ENCODE results near the gene TM9SF2.

The TM9SF2 gene

DNA sequence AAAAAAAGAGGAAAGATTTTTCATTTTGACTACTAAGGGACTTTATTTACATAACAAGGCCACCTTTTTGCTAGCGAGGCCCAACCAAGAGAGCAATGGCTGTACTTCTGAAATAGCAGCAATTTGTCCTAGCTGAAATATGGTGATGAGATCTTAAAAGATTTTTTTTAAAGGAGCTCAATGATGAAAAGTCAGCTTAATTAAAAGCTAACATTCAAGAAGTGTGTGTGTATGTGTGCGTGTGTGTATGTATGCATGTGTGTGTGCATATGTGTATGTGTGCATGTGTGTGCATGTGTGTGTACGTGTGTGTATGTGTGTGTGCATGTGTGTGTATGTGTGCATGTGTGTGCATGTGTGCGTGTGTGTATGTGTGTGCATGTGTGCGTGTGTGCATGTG, 24.6 kb upstream of the TM9SF2 start:
- no peak for TF ChIP-seq GATA3 (IDR thresholded peaks at IDR 0.05; ENCODE audit: low read depth, low read length)
- no peak for TF ChIP-seq GATA2 (IDR thresholded peaks at IDR 0.05; ENCODE audit: low read depth, low read length)

DNA sequence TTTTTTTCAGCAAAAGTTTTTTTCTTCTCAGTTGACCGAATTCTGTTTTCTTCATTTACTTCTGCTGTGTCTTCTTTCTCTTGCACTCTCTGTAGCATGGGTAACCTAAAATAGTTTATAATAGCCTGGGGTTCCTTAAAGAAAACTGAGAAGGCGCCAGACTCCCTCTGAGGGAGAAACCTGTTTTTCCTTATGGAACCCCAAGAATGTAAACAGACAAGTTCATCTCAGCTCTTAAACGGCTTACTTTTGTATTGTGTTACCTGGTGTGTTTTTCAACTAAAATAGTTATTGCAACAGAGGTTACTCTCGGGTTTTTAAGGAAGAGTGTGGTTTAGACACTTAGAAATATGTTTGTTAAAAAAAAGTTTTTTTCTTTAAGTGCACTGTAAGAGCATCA, 23.8 kb upstream of the TM9SF2 start:
- TF ChIP-seq GATA2 (IDR thresholded peaks at IDR 0.05; ENCODE audit: low read depth, low read length): no peak
- TF ChIP-seq GATA3 (IDR thresholded peaks at IDR 0.05; ENCODE audit: low read depth, low read length): no peak

DNA sequence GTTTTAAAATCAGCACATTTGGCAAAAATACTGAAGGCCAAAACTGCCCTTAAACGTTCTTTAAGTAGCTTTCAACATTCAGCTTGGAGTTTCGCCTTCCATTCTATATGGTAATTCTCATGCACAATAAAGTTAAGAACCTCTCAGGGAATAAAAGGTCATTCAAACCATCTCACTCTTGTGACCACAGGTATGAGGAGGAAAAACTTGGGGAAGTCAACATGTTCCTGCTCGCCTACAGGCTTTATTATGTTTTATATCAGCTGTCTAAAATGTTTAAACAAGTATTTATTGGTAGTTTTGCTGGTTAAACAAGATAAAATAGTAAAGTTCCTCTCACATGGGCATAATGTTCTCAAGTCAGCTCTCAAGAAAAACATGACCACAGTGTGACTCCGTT, 19.9 kb upstream of the TM9SF2 start:
- no peak for TF ChIP-seq GATA3 (IDR thresholded peaks at IDR 0.05; ENCODE audit: low read depth, low read length)
- TF ChIP-seq GATA2 (IDR thresholded peaks at IDR 0.05; ENCODE audit: low read depth, low read length): no peak

DNA sequence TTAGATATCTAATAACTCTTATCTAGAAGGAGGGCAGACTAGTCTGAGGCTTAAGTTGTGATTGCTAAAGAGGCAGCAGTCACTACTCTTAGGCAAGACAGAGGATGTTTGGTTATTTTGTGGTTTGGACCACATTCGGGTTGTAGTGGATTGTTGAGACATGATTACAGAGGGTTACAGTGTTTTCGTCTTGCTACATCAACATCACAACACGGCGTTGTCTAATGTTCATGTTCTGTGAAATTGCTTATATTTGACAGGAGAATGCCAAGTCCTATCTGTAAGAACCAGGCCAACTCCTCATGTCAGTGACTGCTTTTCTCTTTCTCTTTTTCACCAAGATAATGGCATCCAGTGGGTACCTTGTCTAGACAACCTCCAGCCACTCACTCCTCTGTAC, 16.8 kb upstream of the TM9SF2 start:
- TF ChIP-seq GATA2 (IDR thresholded peaks at IDR 0.05; ENCODE audit: low read depth, low read length): no peak
- no peak for TF ChIP-seq GATA3 (IDR thresholded peaks at IDR 0.05; ENCODE audit: low read depth, low read length)

DNA sequence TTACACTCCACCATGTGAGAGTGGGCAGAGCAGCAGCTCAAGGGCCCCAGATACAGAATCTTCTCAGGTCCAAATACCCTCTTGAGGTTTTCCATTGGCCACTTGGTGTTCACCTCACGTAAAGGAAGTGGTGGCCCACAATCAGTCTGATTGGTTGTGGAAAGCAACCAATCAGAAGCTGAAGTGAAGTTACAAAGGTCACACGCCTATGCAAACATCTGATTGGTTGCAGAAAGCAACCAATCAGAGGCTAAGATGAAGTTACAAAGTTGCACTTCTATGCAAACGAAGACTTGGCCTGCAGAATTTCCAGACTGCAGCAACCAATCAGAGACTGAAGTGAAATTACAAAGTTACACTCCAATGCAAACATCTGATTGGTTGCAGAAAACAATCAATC, 14.3 kb upstream of the TM9SF2 start:
- TF ChIP-seq GATA2 (IDR thresholded peaks at IDR 0.05; ENCODE audit: low read depth, low read length): no peak
- TF ChIP-seq GATA3 (IDR thresholded peaks at IDR 0.05; ENCODE audit: low read depth, low read length): no peak

DNA sequence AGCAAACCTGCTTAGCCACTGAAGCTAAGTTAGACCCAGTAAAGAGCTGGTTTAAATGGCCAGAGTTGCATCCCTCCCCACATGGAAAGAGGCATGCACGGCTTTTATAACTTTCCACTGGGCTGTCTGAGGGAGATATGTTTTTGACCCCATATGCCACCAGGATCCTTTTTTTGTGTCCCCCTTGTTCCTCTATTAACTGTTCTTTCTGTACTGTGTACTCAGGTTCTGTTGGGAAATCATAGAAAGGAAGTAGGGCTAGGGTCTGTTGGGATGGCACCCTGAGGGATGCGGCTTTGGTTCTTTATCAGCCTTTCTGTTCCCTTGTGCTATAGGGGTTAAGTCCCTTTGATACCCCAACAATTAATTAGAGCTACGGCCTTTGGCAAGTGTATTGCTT, 12.2 kb upstream of the TM9SF2 start:
- no peak for TF ChIP-seq GATA3 (IDR thresholded peaks at IDR 0.05; ENCODE audit: low read depth, low read length)
- no peak for TF ChIP-seq GATA2 (IDR thresholded peaks at IDR 0.05; ENCODE audit: low read depth, low read length)

DNA sequence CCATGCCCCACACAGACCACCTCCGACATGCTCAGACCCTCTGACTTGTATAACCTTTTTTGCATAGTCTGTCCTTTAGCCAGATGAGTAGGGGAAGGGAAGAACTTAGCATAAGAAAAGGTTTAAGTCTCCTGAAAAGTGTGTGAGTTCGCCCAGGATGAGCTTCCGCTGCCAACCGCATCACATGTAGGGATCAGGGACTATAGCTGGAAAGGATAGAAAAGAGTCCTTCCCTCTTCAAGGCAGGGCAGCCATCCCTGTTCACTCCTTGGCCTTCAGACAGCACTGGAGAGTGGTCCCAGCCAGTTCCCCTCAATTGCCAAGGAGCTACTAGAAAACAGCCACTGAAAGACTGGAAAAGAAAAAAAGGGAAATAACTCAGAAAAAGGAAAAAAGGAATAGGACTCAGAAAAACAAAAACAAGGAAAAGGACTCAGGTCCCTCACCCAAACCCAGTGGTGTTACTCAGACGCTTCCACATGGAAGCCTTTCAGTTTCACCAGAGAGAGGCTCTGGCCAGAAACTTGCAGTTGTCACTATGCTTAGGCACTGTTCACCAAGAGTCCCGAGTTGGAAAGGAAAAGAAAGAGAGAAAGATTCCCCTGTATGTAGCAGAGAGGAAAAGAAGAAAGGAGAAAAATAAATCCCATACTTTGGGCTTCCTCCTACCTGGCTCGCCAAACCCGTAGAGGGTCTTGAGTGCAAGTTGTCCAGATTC, 5.6 kb upstream of the TM9SF2 start:
- TF ChIP-seq GATA3 (IDR thresholded peaks at IDR 0.05; ENCODE audit: low read depth, low read length) (no peak), GATA2 (IDR thresholded peaks at IDR 0.05; ENCODE audit: low read depth, low read length) (no peak)

DNA sequence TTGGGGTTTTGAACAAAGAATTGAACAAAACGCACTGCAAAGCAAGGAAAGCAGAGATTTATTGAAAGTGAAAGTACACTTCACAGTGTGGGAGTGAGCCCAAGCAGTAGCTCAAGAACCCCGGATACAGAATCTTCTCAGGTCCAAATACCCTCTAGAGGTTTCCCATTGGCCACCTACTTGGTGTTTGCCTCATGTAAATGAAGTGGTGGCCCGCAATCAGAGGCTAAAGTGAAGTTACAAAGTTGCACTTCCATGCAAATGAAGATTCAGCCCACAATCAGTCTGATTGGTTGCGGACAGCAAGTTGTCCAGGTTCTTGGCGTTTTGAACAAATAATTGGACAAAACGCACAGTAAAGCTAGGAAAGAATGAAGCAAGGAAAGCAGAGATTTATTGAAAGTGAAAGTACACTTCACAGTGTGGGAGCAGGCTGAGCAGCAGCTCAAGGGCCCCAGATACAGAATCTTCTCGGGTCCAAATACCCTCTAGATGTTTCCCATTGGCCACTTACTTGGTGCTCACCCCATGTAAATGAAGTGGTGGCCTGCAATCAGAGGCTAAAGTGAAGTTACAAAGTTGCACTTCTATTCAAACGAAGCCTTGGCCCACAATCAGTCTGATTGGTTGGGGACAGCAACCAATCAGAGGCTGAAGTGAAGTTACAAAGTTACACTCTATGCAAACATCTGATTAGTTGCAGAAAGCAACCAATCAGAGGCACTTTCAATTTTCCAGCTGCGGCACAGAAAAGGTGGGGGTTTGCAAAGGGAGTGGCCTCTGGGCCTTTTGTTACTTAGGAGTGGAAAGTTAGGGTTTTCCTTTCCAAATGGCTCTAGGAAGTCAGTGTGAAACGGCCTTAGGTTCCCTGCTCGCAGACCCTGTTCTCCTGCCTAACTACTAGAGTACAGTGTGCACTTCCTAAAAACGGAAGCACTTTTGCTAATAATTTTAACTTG, 4.8 kb upstream of the TM9SF2 start:
- TF ChIP-seq GATA3 (IDR thresholded peaks at IDR 0.05; ENCODE audit: low read depth, low read length): no peak
- TF ChIP-seq GATA2 (IDR thresholded peaks at IDR 0.05; ENCODE audit: low read depth, low read length): no peak

DNA sequence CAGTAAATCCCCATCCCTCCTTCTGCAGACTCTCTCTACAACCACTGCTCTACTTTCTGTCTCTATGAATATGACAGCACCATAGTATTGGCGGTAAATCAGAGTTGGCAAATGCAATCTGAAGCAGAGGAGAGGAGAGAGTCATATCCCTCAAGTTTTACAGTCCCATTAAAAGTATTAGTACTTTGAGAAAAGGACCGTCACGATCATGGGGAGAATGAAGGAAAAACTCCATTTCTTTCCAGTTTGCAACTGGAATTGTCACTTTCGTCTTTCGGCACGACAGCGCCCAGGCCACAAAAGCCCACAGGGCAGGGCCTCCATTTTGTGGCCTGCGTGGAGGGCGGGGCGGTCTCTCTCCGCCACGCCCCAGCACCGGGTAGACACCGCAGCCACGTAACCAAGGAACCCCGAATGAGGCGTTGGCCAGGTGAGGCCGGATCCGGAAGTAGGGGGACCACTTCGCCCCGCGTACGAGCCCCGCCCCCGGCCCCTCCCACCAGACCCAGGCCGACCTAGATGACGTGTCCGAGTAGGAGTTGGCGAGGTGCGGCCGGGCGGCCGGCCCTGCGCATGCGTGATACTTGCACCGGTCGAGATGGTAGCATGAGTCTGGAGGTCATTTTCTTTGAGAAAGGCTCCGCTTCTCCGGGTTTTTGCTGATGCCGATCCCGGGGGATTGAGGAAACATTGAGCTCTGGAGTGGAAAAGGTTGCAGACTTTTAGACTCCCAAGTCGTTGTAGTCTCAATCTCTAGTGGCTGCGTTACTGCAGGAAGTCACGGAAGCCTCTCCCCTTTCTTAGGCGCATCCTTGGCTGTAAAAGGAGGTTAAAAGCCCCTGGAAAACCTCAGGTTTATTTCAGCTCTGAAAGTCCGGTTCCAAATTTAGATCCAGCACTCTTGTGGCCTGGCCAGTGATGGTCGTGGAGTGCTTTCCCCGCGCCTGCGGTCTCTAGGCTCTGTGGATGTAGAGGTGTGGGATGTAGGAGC, 2.8 kb upstream of the TM9SF2 start:
- no peak for TF ChIP-seq GATA3 (IDR thresholded peaks at IDR 0.05; ENCODE audit: low read depth, low read length)
- TF ChIP-seq GATA2 (IDR thresholded peaks at IDR 0.05; ENCODE audit: low read depth, low read length): no peak

DNA sequence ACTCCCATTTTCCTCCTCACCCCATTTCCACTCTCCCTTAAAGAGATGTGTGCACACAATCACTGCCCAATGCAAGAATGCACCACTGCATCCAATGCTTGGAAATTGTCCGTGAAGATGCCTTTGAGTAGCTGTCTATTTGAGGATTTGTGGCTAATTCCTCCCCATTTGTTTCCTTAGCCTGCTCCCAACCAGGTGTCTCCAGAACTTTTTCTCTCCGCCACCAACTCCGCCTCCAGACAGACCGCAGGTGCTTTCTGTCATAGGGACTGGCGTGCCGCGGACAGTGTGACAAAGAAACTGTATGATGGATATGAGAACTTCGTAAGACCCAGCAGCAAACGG, 461 bp upstream of the TM9SF2 start:
- TF ChIP-seq GATA2 (IDR thresholded peaks at IDR 0.05; ENCODE audit: low read depth, low read length) (no peak), GATA3 (IDR thresholded peaks at IDR 0.05; ENCODE audit: low read depth, low read length) (no peak)

DNA sequence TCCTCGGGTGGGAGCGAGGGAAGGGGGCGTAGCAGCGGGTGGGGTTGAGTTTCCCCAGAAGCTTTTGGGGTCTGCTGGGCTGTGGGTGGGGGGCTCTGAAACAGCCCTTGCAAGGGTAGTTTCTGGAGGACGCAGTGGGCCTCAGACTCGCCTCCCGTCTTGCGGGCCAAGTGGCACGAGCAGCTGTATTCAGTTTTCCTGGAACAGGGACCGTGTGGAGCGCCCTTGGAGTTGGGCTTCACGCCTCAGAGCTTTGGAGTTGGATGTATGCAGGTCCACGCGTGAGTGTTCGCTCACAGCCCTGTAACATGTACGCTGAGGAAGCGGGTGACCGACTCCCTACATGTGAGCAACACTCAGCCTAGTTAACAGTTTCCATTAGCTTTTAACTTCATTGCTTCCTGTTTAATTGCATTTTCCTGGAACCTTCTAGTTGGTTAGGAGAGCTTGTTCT, 603 bp downstream of the TM9SF2 start:
- TF ChIP-seq GATA2 (IDR thresholded peaks at IDR 0.05; ENCODE audit: low read depth, low read length) (no peak), GATA3 (IDR thresholded peaks at IDR 0.05; ENCODE audit: low read depth, low read length) (no peak)

DNA sequence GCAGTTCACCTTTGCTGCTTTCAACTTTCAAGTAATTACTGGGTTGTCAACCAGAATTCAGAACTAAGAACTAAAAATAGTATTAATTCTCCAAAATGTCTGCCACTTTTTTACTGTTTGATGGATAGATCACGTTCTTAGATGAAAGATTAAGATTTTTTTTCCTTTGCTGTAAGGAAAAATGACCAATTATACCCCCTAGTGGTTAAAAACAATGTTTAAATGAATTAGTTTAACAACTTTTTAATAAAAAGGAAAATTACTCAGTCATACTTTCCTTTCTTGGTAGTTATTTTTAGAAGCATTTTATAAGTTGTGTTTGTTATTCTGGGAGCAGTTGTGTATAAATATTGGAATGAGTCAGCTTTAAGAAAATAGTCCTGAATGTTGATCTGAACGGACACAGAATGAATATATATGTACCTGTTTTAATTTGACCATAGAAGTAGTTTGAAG, 4.6 kb downstream of the TM9SF2 start:
- TF ChIP-seq GATA2 (IDR thresholded peaks at IDR 0.05; ENCODE audit: low read depth, low read length) (no peak), GATA3 (IDR thresholded peaks at IDR 0.05; ENCODE audit: low read depth, low read length) (no peak)

DNA sequence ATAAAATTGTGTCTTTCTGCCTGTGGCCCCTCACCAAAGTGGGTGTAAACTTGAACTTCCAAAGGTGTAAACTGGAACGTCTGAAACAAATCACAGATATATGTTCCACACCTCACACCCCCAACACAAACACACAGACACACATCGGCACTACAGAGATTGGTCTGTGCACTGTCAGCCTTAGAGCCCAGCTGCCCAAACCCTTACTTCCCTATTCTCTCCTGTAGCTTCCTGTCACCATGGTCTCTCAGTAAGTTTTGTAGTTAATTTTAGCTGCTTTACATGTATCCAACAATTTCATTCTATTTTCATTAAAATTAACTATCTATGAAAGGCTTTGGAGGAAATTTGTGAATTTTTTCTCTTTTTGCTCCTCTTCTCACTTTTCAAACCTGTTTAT, 5.4 kb downstream of the TM9SF2 start:
- TF ChIP-seq GATA3 (IDR thresholded peaks at IDR 0.05; ENCODE audit: low read depth, low read length) (no peak), GATA2 (IDR thresholded peaks at IDR 0.05; ENCODE audit: low read depth, low read length) (no peak)

DNA sequence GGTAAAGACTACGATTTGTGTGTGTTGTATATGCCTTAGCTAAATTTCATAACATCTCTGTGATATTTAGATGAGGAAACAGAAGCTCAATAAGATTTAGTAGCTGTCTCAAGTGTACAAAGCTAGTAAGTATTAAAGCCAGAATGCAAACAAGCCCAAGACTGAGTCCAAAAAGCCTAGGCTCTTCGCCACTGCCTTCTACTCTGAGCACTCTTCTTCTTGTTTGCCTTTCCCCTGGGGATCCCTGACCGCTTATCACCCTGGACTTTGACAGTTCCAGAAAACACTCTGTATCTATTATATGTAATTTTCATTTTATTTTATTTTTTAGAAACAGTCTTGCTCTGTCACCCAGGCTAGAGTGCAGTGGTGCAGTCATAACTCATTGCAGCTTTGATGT, 5.8 kb downstream of the TM9SF2 start:
- TF ChIP-seq GATA2 (IDR thresholded peaks at IDR 0.05; ENCODE audit: low read depth, low read length): no peak
- TF ChIP-seq GATA3 (IDR thresholded peaks at IDR 0.05; ENCODE audit: low read depth, low read length): no peak

Measured in SH-SY5Y (cell line).